Peyer's patch (tissue), 4 donors: ENCODE data around the gene EYA2.

ENCODE experiments used
- POLR2A ChIP-seq, 2 donors: fragments of 450-650 bp; IDR thresholded peaks; one replicate each; pipeline ENCODE4 v1.5.1; 2017; ENCODE audit warnings: antibody characterized with exemption in 2 of 2, mild to moderate bottlenecking in 2 of 2, moderate library complexity in 2 of 2
- TF ChIP-seq, protein P1 (sequence below), 6 experiments: fragments of 450-650 bp in 4 of 6; fragments of 200-600 bp in 2 of 6; sonication (generic) in 1 of 6; IDR thresholded peaks; one replicate each; pipeline ENCODE4 v1.5.1; 2017 to 2019; ENCODE audit warnings: antibody characterized with exemption in 6 of 6, mild to moderate bottlenecking in 3 of 6, moderate library complexity in 1 of 6

DNA sequence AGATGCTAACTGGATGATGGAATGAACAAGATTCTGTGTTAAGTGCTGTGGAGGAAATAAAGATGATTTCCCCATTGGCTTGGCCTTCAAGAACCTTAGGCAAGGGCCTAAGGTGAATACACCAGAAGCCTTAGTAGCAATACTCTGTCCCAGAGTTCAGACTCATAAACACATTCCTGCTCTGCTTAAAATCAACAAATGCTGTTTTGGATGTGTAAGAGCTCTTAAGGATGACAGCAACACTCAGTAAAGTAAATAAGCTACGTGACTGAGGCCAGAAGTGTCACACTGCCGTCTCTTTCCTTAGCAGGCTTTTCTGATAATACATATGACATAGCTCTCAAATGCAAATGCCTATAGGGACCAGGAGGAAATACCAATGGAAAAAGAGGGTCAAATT is 90.6 kb downstream of the EYA2 start:
- TF ChIP-seq, protein P1, sequence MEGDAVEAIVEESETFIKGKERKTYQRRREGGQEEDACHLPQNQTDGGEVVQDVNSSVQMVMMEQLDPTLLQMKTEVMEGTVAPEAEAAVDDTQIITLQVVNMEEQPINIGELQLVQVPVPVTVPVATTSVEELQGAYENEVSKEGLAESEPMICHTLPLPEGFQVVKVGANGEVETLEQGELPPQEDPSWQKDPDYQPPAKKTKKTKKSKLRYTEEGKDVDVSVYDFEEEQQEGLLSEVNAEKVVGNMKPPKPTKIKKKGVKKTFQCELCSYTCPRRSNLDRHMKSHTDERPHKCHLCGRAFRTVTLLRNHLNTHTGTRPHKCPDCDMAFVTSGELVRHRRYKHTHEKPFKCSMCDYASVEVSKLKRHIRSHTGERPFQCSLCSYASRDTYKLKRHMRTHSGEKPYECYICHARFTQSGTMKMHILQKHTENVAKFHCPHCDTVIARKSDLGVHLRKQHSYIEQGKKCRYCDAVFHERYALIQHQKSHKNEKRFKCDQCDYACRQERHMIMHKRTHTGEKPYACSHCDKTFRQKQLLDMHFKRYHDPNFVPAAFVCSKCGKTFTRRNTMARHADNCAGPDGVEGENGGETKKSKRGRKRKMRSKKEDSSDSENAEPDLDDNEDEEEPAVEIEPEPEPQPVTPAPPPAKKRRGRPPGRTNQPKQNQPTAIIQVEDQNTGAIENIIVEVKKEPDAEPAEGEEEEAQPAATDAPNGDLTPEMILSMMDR (IDR thresholded peaks at IDR 0.05) = no peak
- no peak for TF ChIP-seq POLR2A (IDR thresholded peaks at IDR 0.05)
